ENCODE data around the gene PSME4. TPM values are rescaled to one million over a fixed set of nuclear protein-coding genes. Genes with fewer than 3 reads are reported as not detected.

The PSME4 gene
- total RNA-seq, 1 experiment from 2014 or later, result 87.4 TPM

DNA sequence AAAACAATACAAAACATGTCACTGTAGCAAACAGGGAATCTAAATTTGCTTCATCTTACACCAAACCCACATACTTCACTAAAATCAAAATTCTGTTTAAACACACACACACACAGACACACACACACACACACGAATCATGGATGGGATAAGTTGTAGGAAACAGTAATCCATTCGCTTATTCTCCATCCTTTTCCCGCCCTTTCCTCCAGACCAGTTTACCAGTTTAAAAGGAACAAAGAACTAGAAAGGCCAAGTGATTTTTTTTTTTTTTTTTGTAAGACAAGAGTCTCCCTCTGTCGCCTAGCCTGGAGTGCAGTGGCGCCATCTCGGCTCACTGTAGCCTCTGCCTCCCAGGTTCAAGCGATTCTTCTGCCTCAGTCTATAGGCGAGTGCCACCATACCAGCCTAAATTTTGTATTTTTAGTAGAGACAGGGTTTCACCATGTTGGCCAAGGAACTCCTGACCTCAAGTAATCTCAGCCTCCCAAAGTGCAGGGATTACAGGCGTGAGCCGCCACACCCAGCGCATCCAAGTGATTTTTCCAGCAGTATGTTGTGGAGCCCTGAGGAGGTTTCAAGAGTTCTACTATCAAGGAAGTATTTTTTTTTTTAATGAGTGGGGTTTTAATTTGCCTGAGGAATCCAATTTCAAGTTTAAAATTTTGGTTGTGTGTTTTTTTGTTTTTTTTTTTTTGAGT, 5.7 kb downstream of the PSME4 start:
- H3K27me3 ChIP-seq (ENCODE audit: insufficient read depth, low read length), result no peaks in the 10 kb centered on the region
- H3K9me3 ChIP-seq (ENCODE audit: control insufficient read depth, low read depth, low read length), result no peaks in the 10 kb centered on the region
- H2BK20ac ChIP-seq (ENCODE audit: low read depth, low read length, poor library complexity, severe bottlenecking), result no peak overlapping the region
- H2AK5ac ChIP-seq (ENCODE audit: insufficient read length, low read length), result no peak overlapping the region
- H3K4me2 ChIP-seq (ENCODE audit: insufficient read depth, insufficient read length, low read length), result no peak overlapping the region
- peak overlapping the region; percentile 46 for H3K9ac ChIP-seq (ENCODE audit: extremely low read depth, insufficient read length, low read length)
- H3K27ac ChIP-seq (ENCODE audit: insufficient read length, low read depth, low read length), result no peak overlapping the region
- TF ChIP-seq, protein P1, sequence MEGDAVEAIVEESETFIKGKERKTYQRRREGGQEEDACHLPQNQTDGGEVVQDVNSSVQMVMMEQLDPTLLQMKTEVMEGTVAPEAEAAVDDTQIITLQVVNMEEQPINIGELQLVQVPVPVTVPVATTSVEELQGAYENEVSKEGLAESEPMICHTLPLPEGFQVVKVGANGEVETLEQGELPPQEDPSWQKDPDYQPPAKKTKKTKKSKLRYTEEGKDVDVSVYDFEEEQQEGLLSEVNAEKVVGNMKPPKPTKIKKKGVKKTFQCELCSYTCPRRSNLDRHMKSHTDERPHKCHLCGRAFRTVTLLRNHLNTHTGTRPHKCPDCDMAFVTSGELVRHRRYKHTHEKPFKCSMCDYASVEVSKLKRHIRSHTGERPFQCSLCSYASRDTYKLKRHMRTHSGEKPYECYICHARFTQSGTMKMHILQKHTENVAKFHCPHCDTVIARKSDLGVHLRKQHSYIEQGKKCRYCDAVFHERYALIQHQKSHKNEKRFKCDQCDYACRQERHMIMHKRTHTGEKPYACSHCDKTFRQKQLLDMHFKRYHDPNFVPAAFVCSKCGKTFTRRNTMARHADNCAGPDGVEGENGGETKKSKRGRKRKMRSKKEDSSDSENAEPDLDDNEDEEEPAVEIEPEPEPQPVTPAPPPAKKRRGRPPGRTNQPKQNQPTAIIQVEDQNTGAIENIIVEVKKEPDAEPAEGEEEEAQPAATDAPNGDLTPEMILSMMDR (conservative IDR thresholded peaks at IDR 0.05), result no peak
- peaks cover 65% of the 10 kb centered on the region; the same call in 1 of the 2 replicates for H3K79me2 ChIP-seq (ENCODE audit: insufficient read depth, low read length)
- no peak overlapping the region for H3K14ac ChIP-seq (ENCODE audit: insufficient read depth, low read length)
- no peaks in the 10 kb centered on the region for H3K9me3 Mint-ChIP-seq
- H4K5ac ChIP-seq (ENCODE audit: insufficient read length, low read depth, low read length), result no peak overlapping the region
- no peak overlapping the region for H3K23ac ChIP-seq (ENCODE audit: insufficient read length, low read depth, low read length)
- H2BK12ac ChIP-seq (ENCODE audit: insufficient read length, low read depth, low read length), result no peak overlapping the region
- no peak overlapping the region for H3K56ac ChIP-seq (ENCODE audit: insufficient read length, low read depth, low read length)
- no peak overlapping the region for H4K91ac ChIP-seq (ENCODE audit: insufficient read length, low read depth, low read length)
- WGBS (ENCODE audit: extremely low coverage, insufficient read length, low lambda C conversion rate), result no CpG with 5 or more reads among the region's 11 CpGs
- H3T11ph ChIP-seq (ENCODE audit: low read length), result no peak overlapping the region
- H2BK120ac ChIP-seq (ENCODE audit: low read depth, low read length, poor library complexity, severe bottlenecking), result no peak overlapping the region
- H3K4me3 Mint-ChIP-seq, result peak overlapping the region; percentile 0 to 16; a peak in 3 of 5 replicates
- no peaks in the 10 kb centered on the region for H3K23me2 ChIP-seq (ENCODE audit: insufficient read length, low read depth, low read length, poor library complexity, severe bottlenecking)
- no peak overlapping the region for H2BK5ac ChIP-seq (ENCODE audit: insufficient read length, low read length)
- no peak overlapping the region for H4K8ac ChIP-seq (replicated peaks; ENCODE audit: insufficient read length, low read depth, low read length)
- H3K79me1 ChIP-seq (ENCODE audit: insufficient read depth, low read depth, low read length, poor library complexity, severe bottlenecking), result no peaks in the 10 kb centered on the region
- H3K36me3 Mint-ChIP-seq (ENCODE audit: insufficient read depth in 1 of 3, low read depth in 3 of 3), result peaks cover 0 to 4% (median 0%) of the 10 kb centered on the region in 3 experiments; a peak in 1 of 7 replicates
- H3K4ac ChIP-seq (ENCODE audit: low read depth, low read length), result no peak overlapping the region
- DNase-seq, result no peak
- peaks cover 53 to 60% of the 10 kb centered on the region in 2 experiments for H3K4me1 Mint-ChIP-seq
- H3K27ac Mint-ChIP-seq, result peak overlapping the region; percentile 65 to 81 (median 78); a peak in 6 of 7 replicates
- H3K27me3 Mint-ChIP-seq (ENCODE audit: low read depth), result no peaks in the 10 kb centered on the region
- H3K18ac ChIP-seq (ENCODE audit: insufficient read length, low read depth, low read length), result no peak overlapping the region
- H2BK15ac ChIP-seq (ENCODE audit: low read depth, low read length), result no peak overlapping the region
- H3K4me1 ChIP-seq (ENCODE audit: insufficient read depth, low read length), result peaks cover 2% of the 10 kb centered on the region; the same call in 1 of the 2 replicates
- no peaks in the 10 kb centered on the region for H4K20me1 ChIP-seq (ENCODE audit: control insufficient read depth, insufficient read depth, insufficient read length)
- no peak overlapping the region for H2AFZ ChIP-seq (ENCODE audit: low read length)
